HFF-Myc (cell line): Measurements from ENCODE around the gene COMMD1.
"Not testable (repeated sequence)": the region's sequence is repeated elsewhere in the genome, so short reads cannot be mapped to it uniquely, and the experiment has no call there.

ENCODE experiments used
- DNase-seq: peaks from one replicate; pipeline ENCODE4 v3.0.0-alpha.2; 2011; ENCODE audit warnings: low read depth; ENCODE audit errors: extremely low read depth
- H3K4me3 ChIP-seq: replicated peaks from 2 replicates; pipeline ENCODE4 v1.5.1; 2011; ENCODE audit warnings: low read depth, mild to moderate bottlenecking, control low read depth, low read length
- CTCF ChIP-seq: IDR thresholded peaks from 2 replicates; pipeline ENCODE4 v1.5.1; 2012; ENCODE audit warnings: mild to moderate bottlenecking, low read depth, low read length, control low read depth; ENCODE audit errors: missing control alignments

Gene COMMD1

DNA sequence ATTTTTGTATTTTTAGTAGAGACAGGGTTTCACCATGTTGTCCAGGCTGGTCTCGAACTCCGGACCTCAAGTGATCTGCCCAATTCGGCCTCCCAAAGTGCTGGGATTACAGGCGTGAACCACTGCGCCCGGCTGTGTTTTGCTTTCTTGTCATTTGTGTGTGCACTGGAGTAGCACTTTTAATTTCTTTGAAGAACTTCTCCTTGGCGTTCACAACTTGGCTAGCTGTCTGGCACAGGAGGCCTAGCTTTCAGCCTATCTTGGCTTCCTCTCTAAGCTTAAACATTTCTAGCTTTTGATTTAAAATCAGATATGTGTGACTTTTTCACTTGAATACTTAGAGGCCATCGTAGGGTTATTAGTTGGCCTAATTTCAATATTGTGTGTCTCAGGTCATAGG, 93.0 kb downstream of the COMMD1 start:
- TF ChIP-seq CTCF, result no peak
- DNase-seq, result no peak
- H3K4me3 ChIP-seq, result no peak overlapping the region

- no peak overlapping the region for H3K4me3 ChIP-seq
- no peak for DNase-seq
- TF ChIP-seq CTCF, result no peak
These were observed 95.1 kb downstream of the COMMD1 start for GRCh38 chr2:62000538-62000937.

- H3K4me3 ChIP-seq, result no peak overlapping the region
- TF ChIP-seq CTCF, result no peak
- no peak for DNase-seq
These were observed 96.0 kb downstream of the COMMD1 start for GRCh38 chr2:62001431-62001830.

DNA sequence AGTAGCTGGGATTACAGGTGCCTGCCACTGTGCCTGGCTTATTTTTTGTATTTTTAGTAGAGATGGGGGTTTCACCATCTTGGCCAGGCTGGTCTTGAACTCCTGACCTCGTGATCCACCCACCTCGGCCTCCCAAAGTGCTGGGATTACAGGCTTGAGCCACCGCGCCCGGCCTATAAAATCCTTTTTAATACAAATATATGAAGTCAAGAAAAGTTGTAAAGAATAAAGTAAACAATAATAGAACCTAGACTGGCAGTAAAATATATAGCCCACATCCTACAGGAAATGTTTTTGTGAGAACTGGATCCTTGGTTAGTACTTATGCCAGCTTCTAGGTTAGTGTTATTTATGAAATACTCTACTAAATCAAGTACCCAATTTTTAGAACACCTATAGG, 99.0 kb downstream of the COMMD1 start:
- H3K4me3 ChIP-seq, DNase-seq: not testable (repeated sequence)

DNA sequence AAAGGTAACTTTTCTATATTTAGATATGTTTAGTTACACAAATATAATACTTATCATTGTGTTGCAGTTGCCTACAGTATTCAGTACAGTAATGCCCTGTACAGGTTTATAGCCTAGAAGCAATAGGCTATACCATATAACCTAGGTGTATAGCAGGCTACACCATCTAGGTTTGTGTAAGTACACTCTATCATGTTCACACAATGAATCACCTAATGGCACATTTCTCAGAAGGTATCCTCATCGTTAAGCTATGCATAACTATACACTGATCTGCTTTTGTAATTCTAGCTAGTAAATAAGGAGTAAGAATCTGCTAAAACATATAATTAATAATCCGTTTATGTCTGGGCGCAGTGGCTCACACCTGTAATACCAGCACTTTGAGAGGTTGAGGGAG, 102.1 kb downstream of the COMMD1 start:
- no peak for DNase-seq
- no peak overlapping the region for H3K4me3 ChIP-seq
- TF ChIP-seq CTCF, result no peak

GRCh38 chr2:62010632-62011256, 105.3 kb downstream of the COMMD1 start:
- no peak for DNase-seq
- no peak for TF ChIP-seq CTCF
- no peak overlapping the region for H3K4me3 ChIP-seq

DNA sequence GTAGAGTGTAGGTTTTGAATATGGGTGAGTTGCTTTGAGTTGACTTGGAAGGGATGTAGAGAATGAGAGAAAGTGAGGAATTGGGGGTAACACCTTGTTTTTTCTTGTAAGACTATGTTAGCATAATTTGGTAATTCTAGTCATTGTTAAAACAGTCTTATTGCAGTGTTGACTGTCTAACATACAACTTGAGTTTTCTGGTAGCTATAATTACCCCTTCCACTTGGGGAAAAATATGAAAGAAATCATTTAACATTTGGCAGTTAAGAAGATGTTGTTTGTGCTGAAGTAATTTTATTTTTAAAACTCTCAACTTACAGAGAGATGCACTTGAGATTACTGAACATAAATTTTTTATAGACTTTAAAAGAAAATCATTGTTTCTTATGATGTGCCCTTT, 108.2 kb downstream of the COMMD1 start:
- DNase-seq, result no peak
- no peak overlapping the region for H3K4me3 ChIP-seq
- no peak for TF ChIP-seq CTCF
